NT2/D1 (cell line): Measurements from ENCODE around the gene EAF1.

Source experiments
- YY1 ChIP-seq: IDR thresholded peaks from 2 replicates; pipeline ENCODE4 v1.6.1; 2011; ENCODE audit not compliant: insufficient read length, insufficient read depth
- ZNF274 ChIP-seq: IDR thresholded peaks from 2 replicates; pipeline ENCODE4 v1.6.1; 2011; ENCODE audit warnings: mild to moderate bottlenecking, low read depth, low read length

DNA sequence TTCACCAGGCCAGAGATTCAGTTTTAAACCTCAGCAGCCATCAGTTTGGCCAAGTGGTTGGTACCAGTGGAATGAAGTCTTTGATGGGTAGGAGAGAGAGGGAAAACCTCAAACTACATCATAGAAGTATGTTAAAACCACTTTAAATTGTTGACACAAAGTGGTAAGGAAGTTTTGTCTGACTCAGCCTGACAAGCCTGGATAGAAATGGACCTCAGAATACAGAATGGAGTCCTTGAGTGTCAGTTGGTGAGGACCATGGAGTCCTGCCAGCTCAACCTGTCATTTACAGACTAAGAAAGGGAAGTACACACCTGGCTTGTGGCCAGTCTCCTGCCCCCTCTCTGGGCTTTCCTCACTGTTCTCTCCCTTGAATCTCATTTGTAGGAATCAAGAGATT, 12.1 kb downstream of the EAF1 start:
- TF ChIP-seq ZNF274 (no peak), YY1 (no peak)
